HepG2 (cell line): ENCODE results near the gene C16orf86. TPM values are rescaled to one million over a fixed set of nuclear protein-coding genes. Genes with fewer than 3 reads are reported as not detected.

Source experiments
- ARHGAP35 ChIP-seq: sonication (generic); formaldehyde crosslinking; IDR thresholded peaks from 2 replicates; pipeline ENCODE4 v1.9.0; 2022; ENCODE audit warnings: mild to moderate bottlenecking, inconsistent platforms, moderate library complexity, missing genetic modification reagents, borderline replicate concordance
- BORCS8-MEF2B ChIP-seq: sonication (generic); formaldehyde crosslinking; IDR thresholded peaks from 2 replicates; pipeline ENCODE4 v1.8.0; 2022; ENCODE audit warnings: mild to moderate bottlenecking, missing genetic modification reagents
- CHCHD3 ChIP-seq: sonication (generic); formaldehyde crosslinking; IDR thresholded peaks from 2 replicates; pipeline ENCODE4 v1.8.0; 2022; ENCODE audit warnings: mild to moderate bottlenecking, missing genetic modification reagents, moderate library complexity
- GATAD2A ChIP-seq: IDR thresholded peaks from 2 replicates; pipeline ENCODE4 v1.6.1; 2016
- HOXA9 ChIP-seq: sonication (generic); formaldehyde crosslinking; IDR thresholded peaks from 2 replicates; pipeline ENCODE4 v1.8.1; 2022; ENCODE audit warnings: missing genetic modification reagents, mild to moderate bottlenecking, moderate library complexity, borderline replicate concordance
- IRF1 ChIP-seq: sonication (generic); formaldehyde crosslinking; IDR thresholded peaks from 2 replicates; pipeline ENCODE4 v1.4.0; 2020; ENCODE audit warnings: low read depth, mild to moderate bottlenecking, missing genetic modification reagents
- KDM1A ChIP-seq: IDR thresholded peaks from 2 replicates; pipeline ENCODE4 v1.6.1; 2016; ENCODE audit warnings: missing compliant biosample characterization
- MYPOP ChIP-seq: sonication (generic); formaldehyde crosslinking; IDR thresholded peaks from 2 replicates; pipeline ENCODE4 v1.8.1; 2023; ENCODE audit warnings: mild to moderate bottlenecking, moderate library complexity, missing genetic modification reagents
- NR2F2 ChIP-seq: IDR thresholded peaks from 2 replicates; pipeline ENCODE4 v1.6.1; 2012; ENCODE audit warnings: low read depth, inconsistent platforms, borderline replicate concordance
- ZMAT3 ChIP-seq: sonication (generic); formaldehyde crosslinking; conservative IDR thresholded peaks from 2 replicates; pipeline ENCODE4 v1.7.0; 2021; ENCODE audit warnings: missing genetic modification reagents
- ZNF572 ChIP-seq: sonication (generic); formaldehyde crosslinking; IDR thresholded peaks from 2 replicates; pipeline ENCODE4 v1.5.1; 2020; ENCODE audit warnings: mild to moderate bottlenecking, missing genetic modification reagents
- ZNF691 ChIP-seq: sonication (generic); formaldehyde crosslinking; IDR thresholded peaks from 2 replicates; pipeline ENCODE4 v1.4.0; 2020; ENCODE audit warnings: missing genetic modification reagents, low read depth, mild to moderate bottlenecking, borderline replicate concordance
- ZNF724P ChIP-seq: sonication (generic); formaldehyde crosslinking; IDR thresholded peaks from 2 replicates; pipeline ENCODE4 v1.8.0; 2022; ENCODE audit warnings: missing genetic modification reagents, borderline replicate concordance
- ZNF770 ChIP-seq: sonication (generic); formaldehyde crosslinking; IDR thresholded peaks from 2 replicates; pipeline ENCODE4 v1.5.0; 2020; ENCODE audit warnings: mild to moderate bottlenecking, missing genetic modification reagents
- polyA plus RNA-seq, 8 experiments: library from polyadenylated mRNA; depleted of rRNA in 3 of 8; stranded (reverse) in 7 of 8; unstranded in 1 of 8; fragments of >200 nt; fragmentation: Illumina TruSeq in 4 of 8; extraction: Trizol in 4 of 8; gene quantifications; 2 replicates each; pipeline versions ENCODE4 v1.2.1 to v1.2.3, GENCODE V29; 2011 to 2016; ENCODE audit warnings: low read depth in 4 of 8, missing spikeins in 1 of 8, mixed read lengths in 1 of 8; ENCODE audit not compliant: insufficient read depth in 1 of 8
- total RNA-seq, 5 experiments: library from RNA; depleted of rRNA; stranded (reverse); fragments of >200 nt; fragmentation: Illumina TruSeq; extraction: Trizol; gene quantifications; 2 replicates each; pipeline ENCODE4 v1.2.3, GENCODE V29; 2016; ENCODE audit warnings: low read depth in 1 of 5

The C16orf86 gene
- total and polyA plus RNA-seq, 2 of the 13 experiments (the other 11 are each of a cell fraction or from before 2014, with no cell fraction given), result 1.5 to 3.1 TPM

DNA sequence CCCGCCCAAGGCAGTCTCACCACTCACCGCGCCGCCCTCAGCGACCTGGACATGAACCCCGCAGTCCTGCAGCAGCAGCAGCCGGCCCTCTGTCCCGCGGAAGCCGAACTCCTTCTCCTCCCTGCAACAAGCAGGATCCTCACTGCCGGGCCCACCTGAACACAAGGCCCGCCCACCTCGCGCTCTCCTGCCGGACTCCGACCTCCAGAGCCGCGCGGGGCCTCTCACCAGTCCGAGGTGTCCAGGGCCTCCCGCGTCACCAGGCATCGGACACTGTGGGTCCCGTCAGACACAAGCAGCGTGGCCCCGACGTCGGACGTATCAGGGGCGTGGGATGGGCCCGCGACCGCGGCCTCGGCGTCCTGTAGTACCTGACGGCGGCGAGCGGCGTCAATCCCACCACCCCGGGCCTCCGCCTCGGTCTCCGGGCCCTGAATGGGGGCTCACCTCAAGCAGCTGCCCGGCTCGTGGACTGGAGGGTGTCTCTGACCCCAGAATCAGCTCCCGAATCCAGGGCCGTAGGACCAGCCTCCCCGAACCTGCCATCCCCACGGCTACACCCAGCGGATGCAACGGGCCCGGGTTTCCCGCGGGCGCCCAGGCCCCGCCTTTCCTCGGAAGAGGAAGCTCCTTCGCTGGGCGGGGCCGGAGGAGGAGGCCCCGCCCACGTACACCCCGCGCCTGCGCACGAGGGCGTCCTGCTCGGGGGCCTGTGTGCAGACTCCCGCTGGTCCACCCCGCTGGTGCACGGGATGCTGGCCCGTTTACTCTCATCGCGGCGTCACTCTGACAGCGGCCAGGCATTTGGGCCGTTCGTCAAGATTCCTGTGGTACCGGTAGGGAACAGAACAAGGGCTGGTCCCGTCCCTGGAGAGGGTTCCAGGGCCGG, 6.7 kb upstream of the C16orf86 start, which contains the start of gene ACD (continued):
- TF ChIP-seq HOXA9 (CRISPR knock-in tag) (peak; percentile 60; the same call in 1 of the 2 replicates), MYPOP (no peak; the same call in none of the 2 replicates), IRF1 (CRISPR knock-in tag) (no peak), BORCS8-MEF2B (peak; percentile 16), ZMAT3 (peak; percentile 51; the same call in 1 of the 2 replicates), KDM1A (peak; percentile 19; the same call in 1 of the 2 replicates), ZNF691 (CRISPR knock-in tag) (peak; percentile 85; the same call in 1 of the 2 replicates), CHCHD3 (CRISPR knock-in tag) (peak; percentile 89; the same call in 1 of the 2 replicates), ZNF770 (CRISPR knock-in tag) (peak; percentile 96), GATAD2A (CRISPR knock-in tag) (no peak; the same call in none of the 2 replicates), ZNF724P (CRISPR knock-in tag) (peak; percentile 27; the same call in 1 of the 2 replicates), ARHGAP35 (peak; percentile 53; the same call in 1 of the 2 replicates), NR2F2 (peak; percentile 35; the same call in 1 of the 2 replicates), ZNF572 (CRISPR knock-in tag) (peak; percentile 84)
